ENCODE results near the gene CCND2.
"Not testable (repeated sequence)": the region's sequence is repeated elsewhere in the genome, so short reads cannot be mapped to it uniquely, and the experiment has no call there.

CCND2 gene

DNA sequence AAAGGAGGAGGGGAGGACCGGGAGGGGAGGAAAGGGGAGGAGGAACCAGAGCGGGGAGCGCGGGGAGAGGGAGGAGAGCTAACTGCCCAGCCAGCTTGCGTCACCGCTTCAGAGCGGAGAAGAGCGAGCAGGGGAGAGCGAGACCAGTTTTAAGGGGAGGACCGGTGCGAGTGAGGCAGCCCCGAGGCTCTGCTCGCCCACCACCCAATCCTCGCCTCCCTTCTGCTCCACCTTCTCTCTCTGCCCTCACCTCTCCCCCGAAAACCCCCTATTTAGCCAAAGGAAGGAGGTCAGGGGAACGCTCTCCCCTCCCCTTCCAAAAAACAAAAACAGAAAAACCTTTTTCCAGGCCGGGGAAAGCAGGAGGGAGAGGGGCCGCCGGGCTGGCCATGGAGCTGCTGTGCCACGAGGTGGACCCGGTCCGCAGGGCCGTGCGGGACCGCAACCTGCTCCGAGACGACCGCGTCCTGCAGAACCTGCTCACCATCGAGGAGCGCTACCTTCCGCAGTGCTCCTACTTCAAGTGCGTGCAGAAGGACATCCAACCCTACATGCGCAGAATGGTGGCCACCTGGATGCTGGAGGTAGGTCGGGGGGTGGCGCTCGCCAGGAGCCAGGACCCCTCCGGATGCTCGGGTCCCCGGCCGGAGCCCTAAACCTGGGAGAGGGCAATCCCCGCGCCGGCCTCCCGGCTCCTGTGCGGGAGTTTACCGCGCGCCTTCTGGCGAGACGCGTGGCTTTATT lies at the start of gene CCND2:
TSS of gene CCND2 (plus strand) at position 111 of the 744 bp plus-strand sequence. CDS start at position 390, 279 bp downstream.
- peak; percentile 79 for DNase-seq

DNA sequence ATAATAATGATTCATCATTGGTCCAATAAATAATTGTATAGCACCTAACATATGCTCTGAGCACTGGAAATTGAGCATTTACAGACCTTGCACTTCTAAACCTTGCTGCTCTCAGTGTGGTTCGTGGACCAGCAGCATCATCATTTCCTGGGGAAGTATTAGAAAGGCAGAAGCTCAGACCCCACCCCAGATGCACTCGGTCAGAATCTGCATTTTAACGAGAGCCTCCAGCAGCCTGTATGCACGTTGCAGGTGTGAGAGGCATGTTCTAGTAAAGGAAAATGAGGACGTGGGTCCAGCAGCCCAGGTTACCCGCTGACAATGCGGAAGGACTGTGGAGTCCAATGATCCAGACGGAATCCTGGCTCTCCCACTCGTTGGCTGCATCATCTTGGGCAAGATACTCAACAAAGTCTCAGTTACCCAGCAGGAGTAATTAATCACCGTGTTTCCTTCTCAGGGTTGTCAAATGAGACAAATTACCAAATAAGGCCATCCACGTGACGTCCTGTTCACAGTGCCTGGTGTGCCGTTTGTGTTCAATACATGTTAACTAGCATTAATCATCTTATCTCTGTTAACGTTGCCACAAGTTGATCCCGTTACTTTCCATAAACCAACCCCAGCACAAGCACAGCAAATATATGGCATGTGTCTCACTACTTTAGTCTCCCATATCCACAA lies 49.2 kb upstream of the CCND2 start:
- DNase-seq, result peak; percentile 8

DNA sequence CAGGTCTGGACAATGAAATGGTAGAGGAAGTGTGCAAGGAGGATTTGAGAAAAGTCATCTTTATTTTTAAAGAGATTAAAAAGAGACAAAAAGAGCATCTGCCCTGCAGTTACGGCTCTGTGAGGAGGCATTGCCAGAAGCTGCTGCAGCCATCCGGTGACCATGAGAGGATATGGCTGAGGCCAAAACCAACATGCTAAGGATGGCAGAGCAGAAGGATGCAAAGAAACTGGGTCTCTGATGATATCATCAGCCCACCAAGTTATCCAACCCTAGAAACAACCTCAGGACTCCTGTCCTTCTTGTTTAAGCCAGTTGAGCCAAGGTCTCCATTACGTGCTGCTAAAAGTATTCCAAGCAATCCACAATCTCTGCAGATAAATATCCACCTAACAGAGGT lies 48.0 kb upstream of the CCND2 start:
- no peak for DNase-seq

DNA sequence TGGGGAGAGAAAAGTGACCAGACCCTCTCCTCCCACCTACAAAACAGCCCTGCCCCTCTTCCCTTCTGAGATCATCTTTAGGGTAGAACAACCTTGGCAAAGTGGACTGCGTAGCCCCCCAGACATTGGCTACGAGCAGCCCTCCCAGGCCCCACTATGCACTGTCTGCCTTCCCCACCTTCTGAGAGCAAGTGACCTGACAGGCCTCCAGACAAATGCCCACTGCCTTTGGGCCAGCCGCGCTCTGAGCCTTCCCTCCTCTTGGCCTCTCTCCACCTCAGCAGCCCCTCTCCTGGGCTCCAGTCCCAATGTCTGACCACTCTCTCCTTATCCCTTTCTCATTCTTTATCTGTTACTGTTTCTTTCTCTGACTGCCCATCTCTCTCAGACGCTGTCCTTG lies 46.5 kb upstream of the CCND2 start:
- no peak for DNase-seq

DNA sequence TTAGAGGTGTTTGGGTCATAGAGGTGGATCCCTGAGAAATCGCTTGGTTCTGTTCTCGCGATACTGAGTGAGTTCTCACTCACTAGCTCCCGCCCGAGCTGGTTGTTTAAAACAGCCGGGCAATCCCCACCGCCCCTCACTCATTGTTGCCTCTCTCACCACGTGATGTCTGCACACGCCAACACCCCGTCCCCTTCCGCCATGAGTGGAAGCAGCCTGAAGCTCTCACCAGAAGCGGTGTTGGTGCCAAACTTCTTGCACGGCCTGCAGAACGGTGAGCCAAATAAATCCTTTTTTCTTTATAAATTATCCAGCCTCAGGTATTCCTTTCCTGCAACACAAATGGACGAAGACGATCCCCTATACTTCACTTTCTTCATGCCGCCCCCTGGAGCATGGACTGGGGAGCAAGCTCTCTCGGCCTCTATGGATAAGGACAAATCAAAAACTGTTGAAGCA lies 45.4 kb upstream of the CCND2 start:
- DNase-seq, result no peak

DNA sequence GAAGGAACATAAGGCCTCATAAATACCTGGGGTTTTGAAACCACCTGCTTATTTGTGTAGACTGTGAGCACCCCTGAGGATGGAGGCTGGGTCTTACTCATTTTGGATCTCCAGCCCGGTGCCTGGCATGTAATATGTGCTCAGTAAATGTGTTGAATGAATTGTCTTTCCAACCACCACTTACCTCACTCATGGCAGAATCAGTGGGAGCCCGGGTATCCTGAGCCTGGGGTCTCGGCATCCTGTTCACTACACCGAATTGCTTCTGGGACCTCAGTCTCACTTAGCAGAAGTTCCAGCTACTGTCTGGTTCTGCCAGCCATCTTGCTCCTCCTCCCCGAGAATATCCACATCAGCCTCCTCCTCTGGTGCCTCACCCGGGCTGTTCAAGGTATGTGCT lies 43.0 kb upstream of the CCND2 start:
- no peak for DNase-seq

DNA sequence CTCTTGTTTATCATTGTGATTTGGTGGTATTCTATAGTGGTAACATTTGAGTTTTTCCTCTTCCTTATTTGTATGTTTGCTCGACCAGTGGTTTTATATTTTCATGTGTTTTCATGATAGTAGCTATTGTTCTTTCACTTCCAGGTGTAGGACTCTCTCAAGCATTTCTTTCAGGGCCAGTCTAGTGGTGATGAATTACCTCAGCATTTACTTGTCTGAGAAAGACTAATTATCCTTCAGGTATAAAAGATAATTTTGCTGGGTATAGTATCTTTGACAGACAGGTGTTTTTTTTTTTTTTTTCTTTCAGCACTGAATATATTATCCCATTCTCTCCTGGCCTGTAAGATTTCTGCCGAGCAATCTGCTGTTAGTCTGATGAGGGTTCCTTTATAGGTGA lies 35.0 kb upstream of the CCND2 start:
- DNase-seq, result no peak

DNA sequence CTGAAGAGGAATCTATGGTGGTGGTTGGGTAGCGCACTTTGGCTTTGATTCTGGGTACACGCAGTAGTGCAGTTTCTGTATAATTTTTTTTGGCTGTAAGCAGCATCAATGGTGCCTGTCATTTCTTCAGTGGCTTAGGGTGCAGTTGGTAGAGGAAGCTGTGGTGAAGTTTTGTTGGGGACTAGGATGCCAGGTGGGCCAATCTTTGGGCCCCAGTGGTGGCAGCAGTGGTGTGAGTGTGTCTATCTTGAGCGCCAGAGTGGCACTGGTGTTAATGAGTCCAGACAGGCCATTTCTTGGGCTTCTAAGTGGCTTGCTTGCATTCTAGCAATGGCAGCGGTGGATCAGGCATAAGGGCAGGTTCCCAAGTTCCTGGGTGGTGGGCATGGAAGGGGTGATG lies 33.8 kb upstream of the CCND2 start:
- DNase-seq, result no peak

DNA sequence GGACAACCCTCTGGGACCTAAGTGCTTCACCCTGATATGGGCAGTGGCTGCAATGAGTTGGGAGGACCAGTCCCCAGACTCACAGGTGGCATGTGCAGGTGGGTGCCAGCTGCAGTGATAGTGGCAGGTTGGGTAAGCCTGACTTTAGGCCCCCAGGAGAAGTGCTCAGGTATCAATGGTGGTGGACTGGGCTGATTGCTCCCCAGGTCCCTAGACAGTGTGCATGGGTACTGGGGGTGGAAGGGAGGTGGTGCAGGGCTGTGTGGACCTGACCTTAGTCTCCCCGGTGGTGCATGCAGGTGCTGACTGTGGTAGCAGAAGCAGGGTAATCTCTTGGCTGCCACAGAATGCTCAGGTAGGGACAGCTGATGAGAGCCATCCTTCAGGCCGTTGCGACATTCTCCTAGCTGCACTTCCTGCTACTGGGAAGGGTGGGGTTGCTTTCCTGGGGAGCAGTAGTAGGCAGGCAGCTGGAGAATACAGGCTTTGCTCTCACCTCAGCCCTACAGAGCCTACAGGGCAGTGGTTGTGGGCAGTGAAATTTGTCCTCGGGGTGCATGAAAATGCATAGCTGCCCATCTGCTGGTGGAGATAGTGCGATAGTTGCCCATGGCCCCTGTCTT lies 33.3 kb upstream of the CCND2 start:
- no peak for DNase-seq

DNA sequence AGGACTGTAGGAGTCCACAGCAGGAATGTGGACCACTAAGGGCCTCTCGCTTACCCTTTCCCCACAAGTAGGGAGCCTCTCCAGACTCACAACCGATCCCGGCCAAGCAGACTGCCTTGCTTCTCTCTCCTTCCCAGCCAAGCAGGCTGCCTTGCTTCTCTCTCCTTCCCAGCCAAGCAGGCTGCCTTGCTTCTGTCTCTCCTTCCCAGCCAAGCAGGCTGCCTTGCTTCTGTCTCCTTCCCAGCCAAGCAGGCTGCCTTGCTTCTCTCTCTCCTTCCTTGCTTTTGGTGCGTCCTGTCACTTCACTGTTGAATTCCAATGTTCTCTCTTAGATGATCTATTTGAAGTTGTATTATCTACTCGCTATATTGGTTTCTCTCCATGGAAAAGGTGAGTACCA lies 32.6 kb upstream of the CCND2 start:
- no peak for DNase-seq

DNA sequence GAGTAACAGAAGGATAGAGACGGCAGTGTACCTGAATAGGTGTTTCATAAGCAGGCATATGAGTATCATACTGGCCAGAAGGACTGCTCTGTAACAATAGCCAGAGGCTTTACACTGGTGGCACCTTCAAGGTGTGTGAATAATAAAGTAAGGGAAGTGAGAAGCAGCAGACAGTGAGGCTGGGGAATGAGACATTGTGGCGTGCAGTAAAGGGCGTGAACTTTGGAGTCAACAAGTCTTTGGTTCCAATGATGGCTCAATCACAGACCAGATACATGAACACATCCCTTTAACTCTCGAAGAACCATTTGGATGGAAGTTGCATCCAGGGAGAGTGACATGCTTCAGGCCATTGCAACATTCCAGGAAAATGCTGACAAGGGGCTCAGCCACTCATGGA lies 32.0 kb upstream of the CCND2 start:
- no peak for DNase-seq

DNA sequence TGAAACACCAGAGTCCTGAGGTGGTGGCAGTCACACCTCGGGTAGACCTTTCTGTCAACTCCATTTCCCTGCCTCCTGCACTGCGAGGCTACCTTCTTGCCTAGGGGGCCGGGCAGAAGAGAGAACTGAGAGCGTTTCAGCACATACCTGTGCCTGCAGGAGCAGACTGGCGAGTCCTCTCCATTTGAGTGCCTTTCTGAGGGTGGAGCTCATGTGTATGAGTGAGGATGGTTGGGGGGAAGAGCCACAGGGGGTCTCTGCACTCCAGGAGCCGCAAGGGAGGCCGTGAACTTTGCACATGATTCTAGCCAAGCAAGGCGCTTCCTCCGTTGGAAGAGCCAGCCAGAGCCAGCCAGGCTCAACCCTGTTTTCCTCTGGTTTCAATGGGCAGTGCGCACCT lies 31.0 kb upstream of the CCND2 start:
- DNase-seq, result no peak

DNA sequence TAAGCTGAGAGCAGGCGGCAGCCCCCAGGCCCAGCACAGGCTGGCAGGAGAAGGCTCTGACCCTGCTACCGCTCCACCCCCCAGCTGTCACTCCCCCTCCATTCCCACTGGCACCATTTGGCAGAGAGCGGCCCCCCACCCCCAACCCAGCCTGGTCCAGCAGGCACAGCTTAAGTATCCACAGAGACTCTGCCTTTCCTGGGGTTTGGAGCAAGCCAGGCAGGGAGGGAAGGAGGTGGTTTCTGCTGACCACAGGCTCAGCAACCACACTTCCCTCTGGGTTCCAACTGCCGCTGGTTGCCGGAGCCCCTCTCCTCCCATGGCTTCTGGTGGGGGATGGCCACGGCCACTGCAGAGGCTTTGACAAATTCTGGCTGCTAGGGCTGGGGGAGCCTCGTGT lies 30.5 kb upstream of the CCND2 start:
- DNase-seq, result no peak

DNA sequence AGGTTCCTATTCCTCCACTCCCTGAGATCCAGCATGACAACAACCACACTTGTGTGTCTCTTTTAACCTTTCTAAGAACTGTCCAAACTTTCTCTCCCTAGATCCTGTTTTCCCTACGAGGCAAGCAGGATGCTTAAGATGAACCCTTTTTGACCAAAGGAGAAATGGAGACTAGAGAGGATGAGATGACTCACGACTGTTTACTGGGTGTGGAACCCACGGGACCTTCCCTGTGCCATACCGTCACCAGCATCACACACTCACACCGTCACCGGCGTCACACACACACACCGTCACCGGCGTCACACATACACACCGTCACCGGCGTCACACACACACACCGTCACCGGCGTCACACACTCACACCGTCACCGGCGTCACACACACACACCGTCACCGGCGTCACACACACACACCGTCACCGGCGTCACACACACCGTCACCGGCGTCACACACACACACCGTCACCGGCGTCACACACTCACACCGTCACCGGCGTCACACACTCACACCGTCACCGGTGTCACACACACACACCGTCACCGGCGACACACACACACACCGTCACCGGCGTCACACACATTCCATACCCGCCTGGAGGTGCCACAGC lies 30.0 kb upstream of the CCND2 start:
- DNase-seq, result not testable (repeated sequence)

DNA sequence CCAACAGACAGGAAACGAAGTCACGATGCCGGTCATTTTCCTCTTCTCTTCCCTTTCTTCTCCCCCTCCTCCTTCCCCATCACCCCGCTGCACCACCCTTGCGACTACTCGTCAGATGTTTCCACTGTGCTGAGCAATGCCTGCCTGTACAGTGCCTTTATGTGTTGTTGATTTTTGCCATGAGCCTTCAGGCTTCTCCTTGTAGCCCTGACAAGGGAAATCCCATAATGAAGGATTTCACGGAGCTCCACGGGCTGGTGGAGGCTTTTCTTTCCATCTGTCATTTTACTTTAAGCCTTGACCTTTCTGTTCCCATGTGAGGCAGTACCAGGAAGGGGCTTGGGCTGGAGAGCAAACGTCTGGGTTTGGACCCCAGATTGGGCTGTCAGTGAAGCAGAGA lies 28.7 kb upstream of the CCND2 start:
- no peak for DNase-seq

DNA sequence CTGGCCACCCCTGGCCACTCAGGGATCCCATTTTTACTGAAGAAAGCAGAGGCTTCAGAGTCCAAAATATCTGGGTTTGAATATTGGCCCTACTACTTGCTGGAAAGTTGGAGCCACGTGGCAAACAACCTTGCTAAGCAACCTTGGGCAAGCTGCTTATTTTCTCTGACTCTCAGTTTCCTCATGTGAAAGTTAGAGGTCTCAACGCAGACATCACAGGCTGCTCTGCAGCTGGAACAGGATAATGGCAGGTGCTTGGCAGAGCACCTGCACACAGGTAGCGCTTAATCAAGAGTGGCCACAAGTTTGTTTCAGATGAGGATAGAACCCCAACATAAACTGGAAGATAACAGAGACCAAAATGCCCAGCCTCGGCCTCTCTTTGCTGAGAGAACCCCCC lies 28.1 kb upstream of the CCND2 start:
- DNase-seq, result no peak

DNA sequence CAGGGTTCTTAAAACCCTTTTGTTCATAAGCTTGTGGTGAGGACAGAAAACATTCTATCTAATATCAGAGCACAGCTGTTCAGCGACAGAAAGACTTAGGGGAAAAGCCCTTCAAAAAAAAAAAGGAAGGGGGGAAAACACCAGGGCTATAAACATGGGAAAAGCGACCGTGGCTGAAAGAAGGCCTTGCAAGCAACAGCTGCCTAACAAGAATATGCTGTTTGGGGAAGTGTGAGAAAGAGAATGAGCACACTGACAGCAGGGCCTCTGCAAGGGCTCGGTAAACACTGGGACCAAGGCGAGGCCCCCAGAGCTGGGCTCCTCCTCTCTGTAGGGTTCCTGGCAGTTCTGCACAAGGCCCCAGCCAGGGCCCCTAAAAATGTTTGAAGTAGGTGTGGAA lies 27.4 kb upstream of the CCND2 start:
- DNase-seq, result no peak

DNA sequence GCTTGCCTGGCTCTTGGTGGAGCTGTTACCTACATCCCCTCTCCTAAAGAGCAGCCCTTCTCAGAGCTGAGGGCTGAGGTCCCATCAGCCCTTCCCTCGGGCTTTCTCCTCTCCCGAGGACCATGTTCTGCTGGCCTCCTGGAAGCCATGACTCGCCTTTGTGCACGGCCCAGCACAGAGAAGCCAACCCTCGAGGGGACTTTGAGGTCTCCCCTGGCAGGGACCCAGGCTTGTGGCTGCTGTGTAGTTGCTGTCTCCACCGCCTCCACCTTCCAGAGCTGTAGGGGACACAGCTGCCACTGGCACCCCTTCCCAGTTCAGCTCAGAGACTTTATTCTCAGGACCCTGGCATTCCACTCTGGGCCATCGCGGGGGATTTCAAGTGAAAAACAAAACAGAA lies 22.9 kb upstream of the CCND2 start:
- DNase-seq, result no peak

DNA sequence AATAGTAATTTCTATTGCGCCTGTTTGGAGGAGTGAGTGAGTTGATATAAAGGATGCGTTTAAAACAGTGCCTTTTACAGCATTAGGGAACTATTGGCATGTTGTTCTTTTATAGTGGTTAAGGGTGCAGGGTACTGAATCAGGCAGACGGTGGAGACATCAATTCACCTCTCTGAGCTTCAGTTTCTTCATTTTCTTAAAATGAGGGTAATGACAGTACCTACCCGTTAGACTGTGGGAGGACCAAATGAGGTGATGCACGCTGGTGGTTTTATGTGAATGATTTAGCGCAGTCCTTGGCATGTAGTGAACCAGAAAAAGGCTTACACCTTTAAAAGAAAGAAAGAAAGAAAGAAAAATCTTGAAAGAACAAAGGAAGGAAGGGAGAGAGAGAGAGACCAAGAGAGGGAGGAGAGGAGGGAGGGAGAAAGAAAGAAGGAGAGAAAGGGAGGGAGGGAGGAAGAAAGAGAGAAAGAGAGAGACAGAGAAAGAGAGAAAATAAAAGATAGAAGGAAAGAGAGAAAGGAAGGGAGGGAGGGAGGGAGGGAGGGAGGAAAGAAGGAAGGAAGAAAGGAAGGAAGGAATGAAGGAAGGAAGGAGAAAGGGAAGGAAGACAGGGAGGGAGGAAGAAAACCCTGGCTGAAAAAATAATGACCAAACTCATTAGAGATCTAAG lies 22.2 kb upstream of the CCND2 start:
- DNase-seq, result peak; percentile 23

DNA sequence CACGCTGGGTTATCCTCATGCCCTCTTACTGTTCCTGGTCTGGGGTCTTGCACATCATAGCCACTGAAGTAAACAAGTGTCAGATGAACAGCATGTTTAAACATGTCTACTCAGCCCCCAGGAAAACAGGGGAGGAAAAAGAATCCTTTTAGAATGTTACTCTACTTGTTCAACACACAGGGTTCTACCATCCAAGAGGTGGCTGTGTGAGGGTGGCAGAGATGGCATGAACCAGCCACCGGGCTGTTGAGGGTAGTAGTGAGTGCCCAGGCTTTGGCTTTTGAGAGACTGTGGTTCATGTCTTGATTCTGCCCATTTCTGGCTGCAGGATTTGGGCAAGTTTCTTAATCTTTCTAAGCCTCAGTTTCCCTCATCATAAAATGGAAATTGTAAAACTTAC lies 21.6 kb upstream of the CCND2 start:
- no peak for DNase-seq

DNA sequence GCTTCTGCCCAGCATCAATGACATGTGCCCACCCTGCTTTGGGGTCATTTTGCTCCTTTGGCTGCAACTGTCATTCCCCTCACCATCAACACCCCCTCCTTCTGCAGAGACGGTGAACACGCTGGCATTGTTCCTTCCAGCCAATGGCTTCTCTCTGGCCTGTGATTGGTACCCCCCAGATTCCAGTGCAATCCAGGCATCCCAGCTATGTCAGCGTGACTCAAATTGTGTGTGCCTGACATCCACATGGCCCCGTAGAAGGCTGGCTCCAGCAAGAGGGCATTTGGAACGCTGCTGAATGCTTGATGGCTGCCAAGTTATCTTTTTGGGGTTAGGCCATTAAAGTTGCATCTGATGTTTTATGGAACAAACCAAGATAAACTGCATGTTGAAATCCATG lies 21.0 kb upstream of the CCND2 start:
- DNase-seq, result no peak

DNA sequence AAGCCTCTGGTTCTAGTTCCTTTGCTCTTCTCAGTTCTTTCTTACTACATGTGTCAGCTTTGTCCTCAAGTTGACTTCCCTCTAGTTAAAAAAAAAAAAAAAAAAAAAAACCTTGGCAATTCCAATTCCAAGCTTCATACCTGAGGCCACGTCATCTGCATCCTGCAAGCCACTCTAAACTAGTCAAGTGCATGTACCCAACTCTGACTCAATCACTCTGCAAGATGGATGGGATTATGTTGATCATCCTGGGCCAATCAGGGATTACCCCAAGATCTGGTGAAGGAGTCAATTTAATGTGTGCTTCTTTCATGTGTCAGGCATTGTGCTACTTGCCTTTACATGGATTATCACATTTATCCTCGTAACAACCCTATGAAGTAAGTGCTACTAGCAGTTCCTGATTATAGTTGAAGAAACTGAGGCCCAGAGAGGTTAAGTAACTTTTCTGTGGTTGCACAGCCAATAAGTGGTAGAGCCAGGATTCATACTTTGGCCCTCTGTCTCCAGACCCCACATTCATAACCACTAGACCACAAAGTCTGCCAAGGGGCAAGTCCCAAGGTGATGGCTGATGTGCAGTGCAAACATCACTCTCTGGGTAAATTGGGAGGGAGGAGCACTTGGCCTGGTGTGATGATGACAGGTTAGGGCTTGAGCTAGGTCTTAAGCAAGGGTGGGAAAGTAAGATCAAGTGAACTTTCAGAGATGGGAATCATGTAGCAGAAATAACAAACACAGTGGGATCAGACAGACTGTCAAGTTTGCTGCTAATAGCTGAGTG lies 17.3 kb upstream of the CCND2 start:
- DNase-seq, result no peak
